Lower leg skin (tissue), 3 donors: ENCODE results near the gene LRPPRC.

Experiments used
- CTCF ChIP-seq, 3 donors: fragments of 450-650 bp; IDR thresholded peaks; one replicate each; pipeline ENCODE4 v1.5.1; 2016; ENCODE audit warnings: antibody characterized with exemption in 3 of 3, mild to moderate bottlenecking in 3 of 3, moderate library complexity in 2 of 3
- POLR2A ChIP-seq, 2 donors: fragments of 450-650 bp; IDR thresholded peaks; one replicate each; pipeline ENCODE4 v1.6.1; 2016 to 2017; ENCODE audit warnings: antibody characterized with exemption in 2 of 2, mild to moderate bottlenecking in 1 of 2, moderate library complexity in 1 of 2

DNA sequence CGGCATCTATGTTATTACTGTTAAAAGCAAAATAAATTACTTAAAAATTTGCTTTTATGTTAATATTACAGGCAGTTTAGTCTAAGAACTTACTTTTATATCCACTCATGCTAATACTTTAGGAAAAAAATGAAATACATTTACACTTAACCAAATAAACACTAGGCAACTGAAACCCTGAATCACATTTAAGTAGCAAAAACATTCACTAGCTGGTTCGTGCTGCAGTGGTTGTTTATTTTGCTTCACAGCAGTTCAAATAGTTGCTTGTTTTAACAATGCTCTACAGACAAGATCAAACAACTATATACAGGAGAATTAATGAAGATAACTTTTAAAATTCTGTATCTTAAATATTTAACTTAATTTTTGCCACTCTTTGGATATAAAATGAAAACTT, 96.2 kb downstream of the LRPPRC start:
- no peak for TF ChIP-seq CTCF (IDR thresholded peaks at IDR 0.05)
- no peak for TF ChIP-seq POLR2A (IDR thresholded peaks at IDR 0.05)
